Measurements from ENCODE around the gene GLI2.

The GLI2 gene

DNA sequence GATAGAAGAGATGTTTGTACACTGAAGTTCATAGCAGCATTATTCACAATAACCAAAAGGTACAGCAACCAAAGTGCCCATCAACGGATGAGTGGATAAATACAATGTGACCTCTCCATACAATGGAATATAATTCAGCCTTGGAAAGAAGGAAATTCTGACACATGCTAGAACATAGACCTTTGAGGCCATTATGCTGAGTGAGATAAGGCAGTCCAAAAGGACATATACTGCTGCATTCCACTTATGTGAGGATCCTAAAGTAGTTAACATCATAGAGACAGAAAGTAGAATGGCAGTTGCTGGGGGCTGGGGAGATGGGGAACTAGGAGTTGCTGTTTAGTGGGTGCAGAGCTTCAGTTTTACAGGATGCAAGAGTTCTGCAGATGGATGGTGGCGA, 38.2 kb upstream of the GLI2 start:
- H4K20me1 ChIP-seq: peaks cover 0 to 16% (median 0%) of the 10 kb centered on the region in 11 experiments; a peak in 2 of 22 replicates
- no peak overlapping the region for H3K9ac ChIP-seq
- no peak overlapping the region for H3K4me3 ChIP-seq
- H3K27me3 ChIP-seq: peaks cover 0 to 17% (median 6%) of the 10 kb centered on the region in 11 experiments; a peak in 14 of 22 replicates
- H3K27ac ChIP-seq: no peak overlapping the region
- TF ChIP-seq Cebpa-rat (IDR thresholded peaks at IDR 0.05): no peak
- no peaks in the 10 kb centered on the region for H3K36me3 ChIP-seq
- H3K4me1 ChIP-seq: peaks cover 0 to 7% (median 5%) of the 10 kb centered on the region in 10 experiments; a peak in 9 of 20 replicates
- no peak overlapping the region for H3K4me2 ChIP-seq
- no peaks in the 10 kb centered on the region for H3K9me3 ChIP-seq (replicated peaks in 1 of 11)

DNA sequence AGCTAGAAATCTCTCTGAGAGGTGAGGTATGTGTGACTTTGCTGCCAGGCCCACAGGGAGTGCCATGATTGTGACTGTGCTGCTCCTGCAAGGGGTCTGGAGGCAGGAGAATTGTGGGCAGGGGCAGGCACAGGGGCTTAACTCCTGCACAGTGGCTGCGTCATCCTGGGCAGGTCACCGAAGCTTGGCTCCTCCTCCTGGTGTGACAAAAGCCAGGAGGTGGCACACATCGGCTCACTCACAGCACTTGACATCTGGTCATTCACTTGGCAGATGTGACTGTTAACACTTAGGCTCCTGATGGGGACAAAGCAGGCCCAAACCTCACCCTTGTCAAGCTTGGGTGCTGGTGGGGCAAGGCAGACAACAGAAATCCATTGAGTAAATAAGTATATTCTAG, 36.4 kb upstream of the GLI2 start:
- Histone ChIP-seq H3K36me3 (no peaks in the 10 kb centered on the region), H3K9me3 (replicated peaks in 1 of 11) (no peaks in the 10 kb centered on the region), H3K4me2 (no peak overlapping the region), H3K4me1 (peaks cover 0 to 7% (median 5%) of the 10 kb centered on the region in 10 experiments; a peak in 9 of 20 replicates), H3K9ac (no peak overlapping the region), H3K27me3 (peaks cover 0 to 17% (median 6%) of the 10 kb centered on the region in 11 experiments; a peak in 14 of 22 replicates), H3K4me3 (no peak overlapping the region), H4K20me1 (peaks cover 0 to 16% (median 0%) of the 10 kb centered on the region in 11 experiments; a peak in 3 of 22 replicates), H3K27ac (no peak overlapping the region)
- no peak for TF ChIP-seq Cebpa-rat (IDR thresholded peaks at IDR 0.05)

- Histone ChIP-seq H3K4me2 (no peak overlapping the region), H4K20me1 (peaks cover 0 to 11% (median 0%) of the 10 kb centered on the region in 11 experiments; a peak in 3 of 22 replicates), H3K27ac (no peak overlapping the region), H3K9ac (no peak overlapping the region), H3K36me3 (no peaks in the 10 kb centered on the region), H3K27me3 (peaks cover 0 to 9% (median 6%) of the 10 kb centered on the region in 11 experiments; a peak in 14 of 22 replicates), H3K4me3 (no peak overlapping the region), H3K9me3 (replicated peaks in 1 of 11) (no peaks in the 10 kb centered on the region), H3K4me1 (peaks cover 0 to 6% (median 5%) of the 10 kb centered on the region in 10 experiments; a peak in 9 of 20 replicates)
- no peak for TF ChIP-seq Cebpa-rat (IDR thresholded peaks at IDR 0.05)
Observed at GRCh38 chr2:120700659-120701058, 35.0 kb upstream of the GLI2 start.

GRCh38 chr2:120701096-120701495, 34.6 kb upstream of the GLI2 start:
- no peak for TF ChIP-seq Cebpa-rat (IDR thresholded peaks at IDR 0.05)
- no peak overlapping the region for H3K4me3 ChIP-seq
- peaks cover 0 to 5% (median 2%) of the 10 kb centered on the region in 11 experiments; a peak in 14 of 22 replicates for H3K27me3 ChIP-seq
- peaks cover 0 to 6% (median 0%) of the 10 kb centered on the region in 11 experiments; a peak in 3 of 22 replicates for H4K20me1 ChIP-seq
- H3K9ac ChIP-seq: no peak overlapping the region
- no peak overlapping the region for H3K4me2 ChIP-seq
- no peak overlapping the region for H3K27ac ChIP-seq
- no peaks in the 10 kb centered on the region for H3K36me3 ChIP-seq
- no peaks in the 10 kb centered on the region for H3K9me3 ChIP-seq (replicated peaks in 1 of 11)
- H3K4me1 ChIP-seq: peaks cover 0 to 2% (median under 1%) of the 10 kb centered on the region in 10 experiments; a peak in 7 of 20 replicates

DNA sequence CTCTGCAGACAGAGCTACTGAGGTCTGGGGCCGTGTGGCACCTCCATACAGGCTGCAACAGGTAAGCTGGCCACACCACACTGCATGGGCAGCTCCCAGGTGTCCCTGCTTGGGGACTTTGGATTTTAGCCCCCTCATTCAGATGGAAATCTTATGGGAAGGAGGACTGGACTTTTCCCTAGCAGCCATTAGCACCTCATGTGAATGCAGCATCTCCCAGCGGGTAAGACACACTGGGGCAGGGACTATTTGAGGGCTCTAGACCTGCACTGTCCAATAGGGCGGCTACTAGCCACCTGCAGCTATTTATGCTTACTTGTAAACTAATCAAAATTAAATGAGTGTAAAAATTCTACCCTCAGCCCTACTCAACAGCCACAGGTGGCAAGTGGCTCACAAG, 34.2 kb upstream of the GLI2 start:
- H3K36me3 ChIP-seq: no peaks in the 10 kb centered on the region
- H3K4me2 ChIP-seq: no peak overlapping the region
- peaks cover 0 to 4% (median 0%) of the 10 kb centered on the region in 11 experiments; a peak in 3 of 22 replicates for H4K20me1 ChIP-seq
- H3K4me1 ChIP-seq: no peaks in the 10 kb centered on the region
- no peak overlapping the region for H3K9ac ChIP-seq
- peaks cover 0 to 1% (median 0%) of the 10 kb centered on the region in 11 experiments; a peak in 2 of 22 replicates for H3K27me3 ChIP-seq
- no peak overlapping the region for H3K27ac ChIP-seq
- H3K4me3 ChIP-seq: no peak overlapping the region
- TF ChIP-seq Cebpa-rat (IDR thresholded peaks at IDR 0.05): no peak
- H3K9me3 ChIP-seq (replicated peaks in 1 of 11): no peaks in the 10 kb centered on the region

DNA sequence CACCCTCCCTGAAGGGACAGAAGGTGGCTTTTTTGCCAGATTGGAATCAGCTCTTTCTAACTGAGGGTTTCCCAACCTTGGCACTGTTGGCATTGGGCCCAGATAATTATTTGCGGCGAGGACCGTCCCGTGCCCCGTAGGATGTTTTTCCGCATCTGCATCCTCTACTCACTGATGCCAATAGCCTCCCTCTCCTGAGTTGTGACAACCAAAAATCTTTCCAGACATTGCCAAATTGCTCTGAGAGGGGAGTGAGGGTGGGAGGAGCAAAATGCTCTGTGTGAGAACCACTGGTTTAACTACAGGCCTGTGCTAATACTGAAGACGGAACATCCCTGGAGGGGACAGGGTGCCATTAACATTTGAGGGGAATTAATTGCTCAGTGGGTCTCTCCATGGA, 33.6 kb upstream of the GLI2 start:
- H3K4me3 ChIP-seq: no peak overlapping the region
- H3K4me1 ChIP-seq: no peaks in the 10 kb centered on the region
- no peaks in the 10 kb centered on the region for H3K27me3 ChIP-seq
- no peak overlapping the region for H3K27ac ChIP-seq
- H3K4me2 ChIP-seq: no peak overlapping the region
- H3K9me3 ChIP-seq (replicated peaks in 1 of 11): no peaks in the 10 kb centered on the region
- H3K36me3 ChIP-seq: no peaks in the 10 kb centered on the region
- peaks cover 0 to 4% (median 0%) of the 10 kb centered on the region in 11 experiments; a peak in 3 of 22 replicates for H4K20me1 ChIP-seq
- no peak for TF ChIP-seq Cebpa-rat (IDR thresholded peaks at IDR 0.05)
- no peak overlapping the region for H3K9ac ChIP-seq

DNA sequence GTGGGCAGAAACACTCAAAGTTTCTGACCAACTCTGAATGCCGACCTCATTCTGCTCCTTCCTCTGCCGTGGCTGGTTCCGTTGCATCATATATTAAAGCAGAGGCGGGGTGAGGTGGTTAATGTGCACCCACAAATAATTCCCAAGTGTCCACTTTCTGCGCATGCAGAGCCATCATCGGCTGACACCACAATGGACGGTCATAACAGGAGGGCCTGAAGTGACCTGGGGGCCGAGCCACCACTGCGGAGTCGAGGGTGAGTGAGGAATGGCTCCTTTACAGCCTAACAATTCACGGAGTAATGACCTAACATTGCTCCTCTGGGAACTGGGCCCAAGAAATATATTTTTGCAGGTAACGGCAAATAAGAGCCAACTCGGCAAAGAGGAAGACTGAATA, 32.9 kb upstream of the GLI2 start:
- Histone ChIP-seq H3K4me1 (no peaks in the 10 kb centered on the region), H3K9ac (no peak overlapping the region), H3K27me3 (no peaks in the 10 kb centered on the region), H3K4me3 (no peak overlapping the region), H4K20me1 (peaks cover 0 to 4% (median 0%) of the 10 kb centered on the region in 11 experiments; a peak in 3 of 22 replicates), H3K36me3 (no peaks in the 10 kb centered on the region), H3K9me3 (replicated peaks in 1 of 11) (no peaks in the 10 kb centered on the region), H3K4me2 (no peak overlapping the region), H3K27ac (no peak overlapping the region)
- no peak for TF ChIP-seq Cebpa-rat (IDR thresholded peaks at IDR 0.05)

DNA sequence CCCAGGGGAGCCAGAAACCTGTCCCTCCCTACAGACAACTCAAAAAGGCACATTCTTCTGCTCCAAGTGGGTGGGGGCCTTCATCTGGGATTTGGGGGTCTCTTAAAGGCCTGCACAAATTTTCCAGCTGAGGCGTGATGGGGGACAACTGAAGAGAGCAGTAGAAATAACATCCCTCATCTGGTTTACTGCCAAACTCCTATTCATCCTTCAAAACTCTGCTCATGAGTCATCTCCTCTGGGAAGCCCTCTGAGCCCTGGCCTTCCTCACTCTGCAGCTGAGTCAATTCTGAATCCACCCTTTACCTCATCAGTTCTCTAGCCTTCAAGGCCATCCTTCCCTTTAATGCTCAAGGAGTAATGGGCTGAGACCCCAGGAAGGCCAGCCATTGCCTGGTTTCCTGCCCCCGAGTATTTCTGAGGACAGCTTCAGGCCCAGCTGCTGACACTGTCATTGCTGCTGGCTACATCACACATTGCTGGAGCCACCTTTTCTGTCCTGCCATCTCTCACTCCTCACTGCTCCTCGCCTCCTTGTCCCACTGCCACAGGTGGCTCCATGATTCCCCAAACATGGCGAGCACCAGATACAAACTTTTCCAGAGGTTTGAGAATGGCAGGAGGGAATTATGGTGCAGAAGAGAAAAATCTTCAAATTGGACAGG, 32.2 kb upstream of the GLI2 start:
- no peaks in the 10 kb centered on the region for H3K4me1 ChIP-seq
- no peak for TF ChIP-seq Cebpa-rat (IDR thresholded peaks at IDR 0.05)

DNA sequence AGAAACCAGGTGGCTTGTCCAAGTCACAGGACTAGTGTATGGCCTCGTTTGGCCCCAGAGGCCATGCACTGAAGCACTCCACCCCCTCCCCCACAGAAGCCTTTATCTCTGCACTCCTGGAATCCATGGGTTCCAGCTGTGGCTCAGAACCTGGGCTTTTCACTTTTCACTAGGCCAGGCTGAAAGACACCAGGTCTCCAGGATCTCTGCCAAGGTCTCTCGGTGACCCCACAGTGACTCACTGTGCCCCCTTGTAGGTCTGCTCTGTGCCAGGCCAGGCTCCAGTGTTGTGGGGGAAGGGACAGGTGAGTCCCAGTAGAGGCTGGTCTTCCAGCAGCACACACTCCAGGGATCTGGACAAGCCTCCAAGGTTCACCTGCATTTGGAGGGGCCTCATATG, 31.0 kb upstream of the GLI2 start:
- no peaks in the 10 kb centered on the region for H3K27me3 ChIP-seq
- H3K4me2 ChIP-seq: no peak overlapping the region
- peaks cover 0 to 4% (median 0%) of the 10 kb centered on the region in 11 experiments; a peak in 3 of 22 replicates for H4K20me1 ChIP-seq

More for the DNA sequence above, 32.2 kb upstream of the GLI2 start:
- Histone ChIP-seq H4K20me1 (peaks cover 0 to 4% (median 0%) of the 10 kb centered on the region in 11 experiments; a peak in 3 of 22 replicates), H3K9me3 (replicated peaks in 1 of 11) (no peaks in the 10 kb centered on the region), H3K4me2 (no peak overlapping the region), H3K27ac (no peak overlapping the region), H3K27me3 (no peaks in the 10 kb centered on the region), H3K4me3 (no peak overlapping the region), H3K9ac (no peak overlapping the region), H3K36me3 (no peaks in the 10 kb centered on the region)

More for the DNA sequence above, 31.0 kb upstream of the GLI2 start:
- no peak for TF ChIP-seq Cebpa-rat (IDR thresholded peaks at IDR 0.05)
- H3K36me3 ChIP-seq: no peaks in the 10 kb centered on the region
- H3K4me1 ChIP-seq: no peaks in the 10 kb centered on the region
- no peak overlapping the region for H3K9ac ChIP-seq
- no peak overlapping the region for H3K4me3 ChIP-seq
- no peak overlapping the region for H3K27ac ChIP-seq
- H3K9me3 ChIP-seq (replicated peaks in 1 of 11): no peaks in the 10 kb centered on the region
